IMR-90 (cell line): ENCODE results near the gene SMIM36.

Experiments
- BHLHE40 ChIP-seq: fragments of 150-350 bp; IDR thresholded peaks from 2 replicates; pipeline ENCODE4 v1.6.1; 2016; ENCODE audit warnings: mild to moderate bottlenecking, low read depth, low read length
- CEBPB ChIP-seq: IDR thresholded peaks from 2 replicates; pipeline ENCODE4 v1.6.1; 2012; ENCODE audit warnings: low read depth, low read length, improper control_type of control experiment
- MAZ ChIP-seq: IDR thresholded peaks from 2 replicates; pipeline ENCODE4 v1.6.1; 2012; ENCODE audit warnings: low read depth, mild to moderate bottlenecking, low read length, improper control_type of control experiment, moderate library complexity, borderline replicate concordance
- MXI1 ChIP-seq: IDR thresholded peaks from 2 replicates; pipeline ENCODE4 v1.6.1; 2012; ENCODE audit warnings: low read depth, mild to moderate bottlenecking, low read length, moderate library complexity, borderline replicate concordance
- NFE2L2 ChIP-seq: fragments of 150-350 bp; IDR thresholded peaks from 2 replicates; pipeline ENCODE4 v1.6.1; 2016; ENCODE audit warnings: low read depth, mild to moderate bottlenecking, low read length
- POLR2A ChIP-seq: IDR thresholded peaks from 2 replicates; pipeline ENCODE4 v1.6.1; 2012; ENCODE audit warnings: mild to moderate bottlenecking, low read depth, low read length
- RAD21 ChIP-seq: IDR thresholded peaks from 2 replicates; pipeline ENCODE4 v1.6.1; 2012; ENCODE audit warnings: low read length, improper control_type of control experiment
- RCOR1 ChIP-seq: IDR thresholded peaks from 2 replicates; pipeline ENCODE4 v1.6.1; 2012; ENCODE audit warnings: mild to moderate bottlenecking, low read length, improper control_type of control experiment; ENCODE audit not compliant: insufficient replicate concordance
- RFX5 ChIP-seq: IDR thresholded peaks from 2 replicates; pipeline ENCODE4 v1.8.0; 2012; ENCODE audit warnings: low read depth, mild to moderate bottlenecking, low read length, moderate library complexity
- SMC3 ChIP-seq: fragments of 150-350 bp; IDR thresholded peaks from 2 replicates; pipeline ENCODE4 v1.6.1; 2016; ENCODE audit warnings: low read depth, mild to moderate bottlenecking, antibody characterized with exemption, low read length, moderate library complexity
- TF ChIP-seq, protein P1 (sequence below): conservative IDR thresholded peaks from 2 replicates; pipeline ENCODE4 v1.5.1; 2012; ENCODE audit warnings: mild to moderate bottlenecking, low read depth, low read length, improper control_type of control experiment
- TF ChIP-seq, protein P2 (sequence below): fragments of 150-350 bp; IDR thresholded peaks from 2 replicates; pipeline ENCODE4 v1.6.1; 2017; ENCODE audit warnings: mild to moderate bottlenecking, antibody characterized with exemption, low read length, low read depth

DNA sequence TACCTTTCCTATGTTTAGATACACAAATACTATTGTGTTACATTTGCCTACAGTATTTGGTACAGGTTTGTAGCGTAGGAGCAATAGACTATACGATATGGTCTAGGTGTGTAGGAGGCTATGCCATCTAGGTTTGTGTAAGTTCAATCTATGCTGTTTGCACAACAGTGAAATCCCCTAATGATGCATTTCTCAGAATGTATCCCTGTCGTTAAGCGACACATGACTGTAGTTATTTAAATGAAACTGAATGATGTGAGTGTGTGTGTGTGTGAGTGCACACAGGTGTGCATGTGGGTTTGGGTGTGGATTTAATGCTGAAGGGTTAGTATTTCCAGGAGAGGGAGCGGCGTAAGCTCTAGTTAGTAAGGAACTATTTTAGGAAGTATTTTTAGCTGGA, 34.6 kb upstream of the SMIM36 start:
- TF ChIP-seq, protein P1, sequence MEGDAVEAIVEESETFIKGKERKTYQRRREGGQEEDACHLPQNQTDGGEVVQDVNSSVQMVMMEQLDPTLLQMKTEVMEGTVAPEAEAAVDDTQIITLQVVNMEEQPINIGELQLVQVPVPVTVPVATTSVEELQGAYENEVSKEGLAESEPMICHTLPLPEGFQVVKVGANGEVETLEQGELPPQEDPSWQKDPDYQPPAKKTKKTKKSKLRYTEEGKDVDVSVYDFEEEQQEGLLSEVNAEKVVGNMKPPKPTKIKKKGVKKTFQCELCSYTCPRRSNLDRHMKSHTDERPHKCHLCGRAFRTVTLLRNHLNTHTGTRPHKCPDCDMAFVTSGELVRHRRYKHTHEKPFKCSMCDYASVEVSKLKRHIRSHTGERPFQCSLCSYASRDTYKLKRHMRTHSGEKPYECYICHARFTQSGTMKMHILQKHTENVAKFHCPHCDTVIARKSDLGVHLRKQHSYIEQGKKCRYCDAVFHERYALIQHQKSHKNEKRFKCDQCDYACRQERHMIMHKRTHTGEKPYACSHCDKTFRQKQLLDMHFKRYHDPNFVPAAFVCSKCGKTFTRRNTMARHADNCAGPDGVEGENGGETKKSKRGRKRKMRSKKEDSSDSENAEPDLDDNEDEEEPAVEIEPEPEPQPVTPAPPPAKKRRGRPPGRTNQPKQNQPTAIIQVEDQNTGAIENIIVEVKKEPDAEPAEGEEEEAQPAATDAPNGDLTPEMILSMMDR, result no peak
- TF ChIP-seq MAZ (no peak), POLR2A (no peak), SMC3 (no peak), CEBPB (no peak), RAD21 (no peak), RFX5 (no peak), MXI1 (no peak), BHLHE40 (no peak), RCOR1 (no peak), NFE2L2 (no peak)
- TF ChIP-seq, protein P2, sequence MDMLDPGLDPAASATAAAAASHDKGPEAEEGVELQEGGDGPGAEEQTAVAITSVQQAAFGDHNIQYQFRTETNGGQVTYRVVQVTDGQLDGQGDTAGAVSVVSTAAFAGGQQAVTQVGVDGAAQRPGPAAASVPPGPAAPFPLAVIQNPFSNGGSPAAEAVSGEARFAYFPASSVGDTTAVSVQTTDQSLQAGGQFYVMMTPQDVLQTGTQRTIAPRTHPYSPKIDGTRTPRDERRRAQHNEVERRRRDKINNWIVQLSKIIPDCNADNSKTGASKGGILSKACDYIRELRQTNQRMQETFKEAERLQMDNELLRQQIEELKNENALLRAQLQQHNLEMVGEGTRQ, result no peak
